Measurements from ENCODE around the gene ABTB2.
"Not testable (repeated sequence)": the region's sequence is repeated elsewhere in the genome, so short reads cannot be mapped to it uniquely, and the experiment has no call there.

Gene ABTB2

GRCh38 chr11:34181856-34182405, 175.9 kb downstream of the ABTB2 start:
- FAIRE-seq (no peak), DNase-seq (ENCODE audit: extremely low spot score, insufficient read length, low read depth) (no peak)

DNA sequence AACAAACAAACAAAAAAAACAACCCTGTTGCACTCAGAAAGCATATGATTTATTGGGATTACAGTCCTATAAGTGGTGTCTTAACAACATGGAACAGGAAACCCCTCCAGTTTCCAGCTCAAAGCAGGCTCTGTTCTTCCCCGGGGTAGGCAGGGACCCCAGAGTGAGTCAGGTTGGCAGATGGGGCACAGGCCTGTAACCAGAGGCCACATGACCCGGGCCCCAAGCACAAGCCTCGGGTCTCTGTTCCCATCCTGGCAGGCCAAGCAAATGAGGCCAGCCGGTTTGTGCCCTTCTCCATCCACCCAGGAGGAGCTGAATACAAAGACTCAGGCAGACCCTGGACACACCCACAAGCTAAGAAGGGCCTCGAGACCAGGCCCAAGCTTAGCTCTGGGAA, 176.6 kb downstream of the ABTB2 start:
- FAIRE-seq = no peak
- no peak for DNase-seq (ENCODE audit: extremely low spot score, insufficient read length, low read depth)

GRCh38 chr11:34180814-34181165, 177.0 kb downstream of the ABTB2 start:
- not testable (repeated sequence) for DNase-seq (ENCODE audit: extremely low spot score, insufficient read length, low read depth); FAIRE-seq

GRCh38 chr11:34180040-34180813, 177.6 kb downstream of the ABTB2 start:
- peak; percentile 50 for FAIRE-seq

GRCh38 chr11:34179026-34179675, 178.7 kb downstream of the ABTB2 start:
- FAIRE-seq (no peak), DNase-seq (ENCODE audit: extremely low spot score, insufficient read length, low read depth) (no peak)

More at GRCh38 chr11:34180040-34180813, 177.6 kb downstream of the ABTB2 start:
- DNase-seq (ENCODE audit: extremely low spot score, insufficient read length, low read depth) = no peak

GRCh38 chr11:34178209-34178821, 179.5 kb downstream of the ABTB2 start:
- FAIRE-seq = no peak
- no peak for DNase-seq (ENCODE audit: extremely low spot score, insufficient read length, low read depth)

- DNase-seq (ENCODE audit: extremely low spot score, insufficient read length, low read depth) = no peak
- FAIRE-seq = no peak
Measured at GRCh38 chr11:34176751-34177209, 181.0 kb downstream of the ABTB2 start.

- FAIRE-seq (peak; percentile 76), DNase-seq (ENCODE audit: extremely low spot score, insufficient read length, low read depth) (no peak)
Measured at GRCh38 chr11:34175284-34176019, 182.4 kb downstream of the ABTB2 start.

GRCh38 chr11:34174412-34175041, 183.3 kb downstream of the ABTB2 start:
- FAIRE-seq (peak; percentile 70), DNase-seq (ENCODE audit: extremely low spot score, insufficient read length, low read depth) (peak; percentile 77)

- FAIRE-seq (no peak), DNase-seq (ENCODE audit: extremely low spot score, insufficient read length, low read depth) (no peak)
Measured at GRCh38 chr11:34173050-34173449, 184.8 kb downstream of the ABTB2 start.

GRCh38 chr11:34169686-34170085, 188.1 kb downstream of the ABTB2 start:
- DNase-seq (ENCODE audit: extremely low spot score, insufficient read length, low read depth) = no peak
- FAIRE-seq = no peak

DNA sequence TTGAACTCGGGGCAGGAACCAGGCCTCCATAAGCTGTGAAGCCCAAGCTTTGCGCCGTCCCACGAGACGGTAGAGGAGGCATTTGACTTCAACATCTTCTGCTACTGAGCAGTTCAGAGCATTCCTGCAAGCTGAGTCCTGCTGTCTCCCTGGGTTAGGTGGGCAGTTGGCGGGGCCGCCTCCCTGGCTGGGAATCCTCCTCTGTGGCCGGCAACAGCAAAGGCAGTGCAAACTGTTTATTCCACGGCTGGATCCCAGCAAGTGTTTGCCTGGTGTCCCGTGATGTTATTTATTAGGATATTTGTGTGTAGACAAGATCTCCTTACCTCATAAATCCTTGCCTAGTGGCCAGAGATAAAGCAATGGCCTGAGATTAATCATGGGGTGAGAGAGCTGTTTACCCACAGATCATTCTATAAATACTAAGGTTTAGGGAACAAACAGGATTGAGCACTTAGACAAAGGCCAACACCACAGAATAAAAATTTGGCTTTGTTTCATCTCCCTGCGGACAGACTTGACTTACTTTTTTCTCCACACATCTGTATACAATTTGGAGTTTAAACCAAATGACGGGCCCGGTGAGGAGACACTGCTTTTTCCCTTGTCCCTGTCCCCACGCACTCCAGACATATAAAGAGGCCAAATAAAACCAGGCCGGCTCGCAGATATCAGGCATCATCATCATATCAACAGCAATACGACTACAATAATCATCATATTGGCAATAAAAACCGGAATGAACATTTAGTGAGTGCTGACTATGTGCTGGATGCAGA, 189.0 kb downstream of the ABTB2 start:
- FAIRE-seq = no peak
- DNase-seq (ENCODE audit: extremely low spot score, insufficient read length, low read depth) = no peak

DNA sequence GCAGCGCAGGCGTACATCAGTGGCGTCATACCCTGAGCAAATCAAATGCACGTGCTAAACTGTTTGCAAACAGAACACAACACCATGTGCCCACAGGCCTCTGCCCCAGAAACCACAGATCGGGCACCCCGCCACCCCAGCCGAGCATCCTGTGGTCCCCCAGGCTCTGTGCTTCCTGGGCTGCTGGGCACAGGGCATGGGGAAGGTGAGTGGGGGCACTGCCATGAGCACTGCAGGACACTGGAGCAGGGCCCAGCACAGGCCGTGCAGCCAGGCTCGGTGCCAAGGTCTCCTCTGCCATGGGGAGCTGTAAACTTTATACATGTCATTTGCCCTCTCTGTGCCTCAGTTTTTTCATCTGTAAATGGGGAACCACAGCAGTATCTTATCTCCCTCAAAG, 189.8 kb downstream of the ABTB2 start:
- FAIRE-seq (no peak), DNase-seq (ENCODE audit: extremely low spot score, insufficient read length, low read depth) (no peak)

DNA sequence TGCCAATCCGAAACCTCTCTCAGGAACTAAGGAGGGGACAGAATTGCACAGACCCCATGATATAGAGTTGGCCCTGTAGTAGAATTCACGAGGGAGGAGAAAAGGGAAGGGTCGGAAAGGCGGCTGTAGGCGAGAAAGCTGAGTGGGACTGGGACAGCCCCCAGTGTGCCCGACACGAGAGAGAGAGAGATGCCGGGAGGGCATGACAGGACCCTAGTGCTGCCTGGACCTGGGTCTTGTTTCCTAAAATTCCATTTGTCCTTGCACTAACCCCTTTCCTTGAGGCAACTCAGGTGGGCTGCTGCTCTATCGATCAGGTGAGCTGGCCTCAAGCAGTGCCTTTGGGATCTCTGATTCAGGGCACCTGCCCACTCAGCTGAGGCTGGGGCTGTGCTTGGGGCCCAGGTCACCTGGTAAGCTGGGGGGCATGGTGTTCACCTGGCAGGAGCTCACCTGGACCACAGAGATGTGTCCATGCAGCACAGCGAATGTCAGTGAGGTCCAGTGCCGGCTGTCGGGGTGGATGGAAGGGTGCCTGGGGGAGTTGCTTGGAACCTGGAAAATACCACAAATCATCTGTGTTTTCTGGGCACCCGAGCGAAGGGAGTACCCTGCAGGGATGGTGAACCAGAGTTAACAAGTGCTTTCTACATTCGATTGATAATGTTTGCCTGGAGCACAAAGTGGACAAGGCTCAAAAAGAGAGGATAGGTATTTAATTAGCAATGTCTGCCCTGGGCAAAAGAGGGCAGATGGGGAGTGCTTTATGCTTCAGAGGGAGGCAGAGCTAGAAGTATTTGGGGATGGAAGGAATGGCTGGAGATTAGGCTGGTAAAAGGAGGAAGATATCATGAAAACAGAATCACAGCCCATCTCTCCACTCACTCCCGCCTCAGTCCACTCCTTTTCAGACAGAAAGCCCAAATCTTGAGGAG, 190.7 kb downstream of the ABTB2 start:
- DNase-seq (ENCODE audit: extremely low spot score, insufficient read length, low read depth) (no peak), FAIRE-seq (no peak)

- FAIRE-seq = no peak
- no peak for DNase-seq (ENCODE audit: extremely low spot score, insufficient read length, low read depth)
Measured at GRCh38 chr11:34165786-34166555, 191.8 kb downstream of the ABTB2 start.

DNA sequence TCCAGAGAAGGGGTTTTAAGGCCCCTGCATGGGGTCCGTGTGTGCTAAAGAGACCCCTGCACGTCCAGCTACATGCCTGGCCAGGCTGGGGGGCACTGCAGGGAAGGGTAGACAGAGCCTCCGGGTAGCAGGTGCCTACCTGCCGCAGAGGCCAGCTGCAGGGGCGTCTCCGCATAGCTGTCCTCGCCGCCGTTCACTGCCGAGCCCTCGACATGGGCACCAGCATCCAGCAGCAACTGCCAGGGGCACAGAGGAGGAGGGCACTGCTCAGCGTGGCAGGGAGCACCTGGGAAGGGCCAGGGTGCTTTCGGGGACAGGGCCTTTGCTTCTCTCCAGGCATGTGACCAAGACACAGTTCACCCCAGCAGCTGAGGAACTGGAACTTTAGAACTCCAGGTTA, 192.7 kb downstream of the ABTB2 start:
- FAIRE-seq (no peak), DNase-seq (ENCODE audit: extremely low spot score, insufficient read length, low read depth) (no peak)

GRCh38 chr11:34162856-34163255, 195.0 kb downstream of the ABTB2 start:
- DNase-seq (ENCODE audit: extremely low spot score, insufficient read length, low read depth) = no peak
- FAIRE-seq = no peak
